Measurements from ENCODE around the gene FXYD5. TPM values are rescaled to one million over a fixed set of nuclear protein-coding genes. Genes with fewer than 3 reads are reported as not detected.
A peak's percentile ranks its signal among the peaks of the same experiment; 100 is the strongest.

The FXYD5 gene
- total and polyA plus RNA-seq, 9 of the 15 experiments (the other 6 are each of a cell fraction or from before 2014, with no cell fraction given) = 104 to 537 (median 174) TPM

- TF ChIP-seq, protein P1, sequence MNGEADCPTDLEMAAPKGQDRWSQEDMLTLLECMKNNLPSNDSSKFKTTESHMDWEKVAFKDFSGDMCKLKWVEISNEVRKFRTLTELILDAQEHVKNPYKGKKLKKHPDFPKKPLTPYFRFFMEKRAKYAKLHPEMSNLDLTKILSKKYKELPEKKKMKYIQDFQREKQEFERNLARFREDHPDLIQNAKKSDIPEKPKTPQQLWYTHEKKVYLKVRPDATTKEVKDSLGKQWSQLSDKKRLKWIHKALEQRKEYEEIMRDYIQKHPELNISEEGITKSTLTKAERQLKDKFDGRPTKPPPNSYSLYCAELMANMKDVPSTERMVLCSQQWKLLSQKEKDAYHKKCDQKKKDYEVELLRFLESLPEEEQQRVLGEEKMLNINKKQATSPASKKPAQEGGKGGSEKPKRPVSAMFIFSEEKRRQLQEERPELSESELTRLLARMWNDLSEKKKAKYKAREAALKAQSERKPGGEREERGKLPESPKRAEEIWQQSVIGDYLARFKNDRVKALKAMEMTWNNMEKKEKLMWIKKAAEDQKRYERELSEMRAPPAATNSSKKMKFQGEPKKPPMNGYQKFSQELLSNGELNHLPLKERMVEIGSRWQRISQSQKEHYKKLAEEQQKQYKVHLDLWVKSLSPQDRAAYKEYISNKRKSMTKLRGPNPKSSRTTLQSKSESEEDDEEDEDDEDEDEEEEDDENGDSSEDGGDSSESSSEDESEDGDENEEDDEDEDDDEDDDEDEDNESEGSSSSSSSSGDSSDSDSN (IDR thresholded peaks at IDR 0.05; ENCODE audit: borderline replicate concordance in 1 of 2, low read depth in 2 of 2, low read length in 2 of 2) = no peak
- TF ChIP-seq ZNF785 (CRISPR knock-in tag; IDR thresholded peaks at IDR 0.05) (no peak), HNRNPK (IDR thresholded peaks at IDR 0.05; ENCODE audit: low read depth, low read length, poor library complexity, severe bottlenecking) (no peak), ZNF512 (tag; IDR thresholded peaks at IDR 0.05) (peak; percentile 54)
- TF ChIP-seq, protein P2, sequence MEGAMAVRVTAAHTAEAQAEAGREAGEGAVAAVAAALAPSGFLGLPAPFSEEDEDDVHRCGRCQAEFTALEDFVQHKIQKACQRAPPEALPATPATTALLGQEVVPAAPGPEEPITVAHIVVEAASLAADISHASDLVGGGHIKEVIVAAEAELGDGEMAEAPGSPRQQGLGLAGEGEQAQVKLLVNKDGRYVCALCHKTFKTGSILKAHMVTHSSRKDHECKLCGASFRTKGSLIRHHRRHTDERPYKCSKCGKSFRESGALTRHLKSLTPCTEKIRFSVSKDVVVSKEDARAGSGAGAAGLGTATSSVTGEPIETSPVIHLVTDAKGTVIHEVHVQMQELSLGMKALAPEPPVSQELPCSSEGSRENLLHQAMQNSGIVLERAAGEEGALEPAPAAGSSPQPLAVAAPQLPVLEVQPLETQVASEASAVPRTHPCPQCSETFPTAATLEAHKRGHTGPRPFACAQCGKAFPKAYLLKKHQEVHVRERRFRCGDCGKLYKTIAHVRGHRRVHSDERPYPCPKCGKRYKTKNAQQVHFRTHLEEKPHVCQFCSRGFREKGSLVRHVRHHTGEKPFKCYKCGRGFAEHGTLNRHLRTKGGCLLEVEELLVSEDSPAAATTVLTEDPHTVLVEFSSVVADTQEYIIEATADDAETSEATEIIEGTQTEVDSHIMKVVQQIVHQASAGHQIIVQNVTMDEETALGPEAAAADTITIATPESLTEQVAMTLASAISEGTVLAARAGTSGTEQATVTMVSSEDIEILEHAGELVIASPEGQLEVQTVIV (CRISPR knock-in tag; IDR thresholded peaks at IDR 0.05; ENCODE audit: borderline replicate concordance) = no peak
These were observed 19.7 kb downstream of the FXYD5 start (continued) for GRCh38 chr19:35174226-35174625.
